ENCODE results near the gene AIG1. TPM values are rescaled to one million over a fixed set of nuclear protein-coding genes. Genes with fewer than 3 reads are reported as not detected.

The AIG1 gene
- total and polyA plus RNA-seq, 2 of the 4 experiments (the other 2 are of a cell fraction) = 21.3 to 27.1 TPM

DNA sequence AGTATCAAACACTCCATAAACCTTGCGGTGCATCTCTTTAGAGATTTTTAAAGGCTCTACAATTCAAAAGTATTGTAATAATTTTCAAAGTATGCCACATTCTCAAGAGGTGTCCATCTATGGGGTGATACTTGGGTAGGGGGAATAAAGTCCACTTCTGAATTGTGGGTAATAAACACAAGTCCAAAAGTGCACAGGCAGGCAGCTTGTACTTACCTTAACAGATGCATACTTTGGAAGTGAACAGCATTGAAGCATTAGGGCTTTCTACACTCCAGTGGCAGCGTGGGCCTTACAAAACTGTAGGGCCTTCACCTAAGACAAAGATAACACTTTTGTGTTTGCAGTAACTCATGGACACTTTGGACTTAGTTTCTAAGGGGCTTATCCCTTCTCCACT lies 58.6 kb downstream of the AIG1 start:
- no TSS peak for BruUV-seq (replicated peaks)

More for the DNA sequence above, 58.6 kb downstream of the AIG1 start:
- Histone ChIP-seq H2AFZ (replicated peaks; ENCODE audit: low read length, poor library complexity) (no peak overlapping the region), H3K4me2 (ENCODE audit: low read depth, low read length) (no peak overlapping the region), H4K8ac (ENCODE audit: low read depth in 2 of 2, low read length in 2 of 2) (no peak overlapping the region), H2BK120ac (ENCODE audit: low read depth, low read length) (no peak overlapping the region), H2BK20ac (ENCODE audit: low read depth, low read length) (no peak overlapping the region), H2BK15ac (ENCODE audit: low read depth, low read length) (no peak overlapping the region), H3K18ac (ENCODE audit: low read depth, low read length) (no peak overlapping the region), H2BK5ac (ENCODE audit: low read depth, low read length, poor library complexity, severe bottlenecking) (no peak overlapping the region), H3K4me1 (ENCODE audit: control insufficient read depth, insufficient read depth, low read length) (no peaks in the 10 kb centered on the region; the same call in 1 of the 2 replicates), H3K14ac (replicated peaks; ENCODE audit: low read depth, low read length) (no peak overlapping the region), H3K4ac (ENCODE audit: low read depth, low read length) (no peak overlapping the region), H3K23ac (ENCODE audit: low read depth, low read length) (no peak overlapping the region), H3K27me3 (ENCODE audit: control insufficient read depth, insufficient read depth, low read length) (no peaks in the 10 kb centered on the region), H3K36me3 (ENCODE audit: control insufficient read depth, insufficient read depth, low read length) (no peaks in the 10 kb centered on the region), H4K20me1 (ENCODE audit: insufficient read depth, low read length) (no peaks in the 10 kb centered on the region), H3K27ac (ENCODE audit: insufficient read depth, low read length) (no peak overlapping the region), H3K79me1 (ENCODE audit: low read depth in 1 of 2, low read length in 2 of 2) (no peaks in the 10 kb centered on the region; a peak in 1 of 4 replicates), H4K5ac (ENCODE audit: low read depth, low read length) (no peak overlapping the region), H3K9me1 (ENCODE audit: insufficient read depth, low read length) (peaks cover 3% of the 10 kb centered on the region; the same call in 1 of the 2 replicates), H4K91ac (ENCODE audit: insufficient read depth, low read depth, low read length) (no peak overlapping the region), H2AK9ac (replicated peaks; ENCODE audit: low read depth, low read length, poor library complexity) (no peak overlapping the region), H3K4me3 (ENCODE audit: insufficient read depth, low read depth, low read length) (no peak overlapping the region), H3K56ac (ENCODE audit: extremely low read depth, insufficient read depth, low read length) (no peak overlapping the region), H3K9ac (ENCODE audit: low read depth, low read length) (no peak overlapping the region), H3K9me3 (ENCODE audit: control insufficient read depth, insufficient read depth, low read length) (no peaks in the 10 kb centered on the region), H2AK5ac (ENCODE audit: low read depth, low read length) (no peak overlapping the region)
- TF ChIP-seq SMC3 (IDR thresholded peaks at IDR 0.05; ENCODE audit: low read depth, low read length) (no peak), MAFK (IDR thresholded peaks at IDR 0.05; ENCODE audit: low read depth, low read length) (no peak), RCOR1 (IDR thresholded peaks at IDR 0.05; ENCODE audit: insufficient replicate concordance, low read length) (no peak), RAD21 (IDR thresholded peaks at IDR 0.05; ENCODE audit: low read length) (no peak), RFX5 (IDR thresholded peaks at IDR 0.05; ENCODE audit: low read depth, low read length) (no peak)
- TF ChIP-seq, protein P1, sequence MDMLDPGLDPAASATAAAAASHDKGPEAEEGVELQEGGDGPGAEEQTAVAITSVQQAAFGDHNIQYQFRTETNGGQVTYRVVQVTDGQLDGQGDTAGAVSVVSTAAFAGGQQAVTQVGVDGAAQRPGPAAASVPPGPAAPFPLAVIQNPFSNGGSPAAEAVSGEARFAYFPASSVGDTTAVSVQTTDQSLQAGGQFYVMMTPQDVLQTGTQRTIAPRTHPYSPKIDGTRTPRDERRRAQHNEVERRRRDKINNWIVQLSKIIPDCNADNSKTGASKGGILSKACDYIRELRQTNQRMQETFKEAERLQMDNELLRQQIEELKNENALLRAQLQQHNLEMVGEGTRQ (IDR thresholded peaks at IDR 0.05; ENCODE audit: low read depth, low read length) = no peak
- no peak for DNase-seq
- ChIA-PET CTCF (no interaction called here), POLR2A (ENCODE audit: unreplicated experiment) (no interaction called here)
- WGBS, 2 experiments (ENCODE audit: extremely low coverage in 2 of 2, insufficient read length in 1 of 2) = 67% methylated on average over 1 of the region's 2 CpGs; no CpG with 5 or more reads in 1 of the 2 experiments
- dilution Hi-C loops (cut with HindIII; ENCODE audit: low sequenced_read_pairs, unreplicated experiment) (no loop called here), in situ Hi-C loops (cut with MboI; ENCODE audit: low sequenced_read_pairs) (no loop called here), intact Hi-C loops (cut with micrococcal nuclease) (no loop called here)
- ATAC-seq (ENCODE audit: low read depth) = no peak
